Measurements from ENCODE around the gene GNG10. TPM values are rescaled to one million over a fixed set of nuclear protein-coding genes. Genes with fewer than 3 reads are reported as not detected.

The GNG10 gene
- 88.7 and 90.4 TPM in 2 replicates for total RNA-seq

DNA sequence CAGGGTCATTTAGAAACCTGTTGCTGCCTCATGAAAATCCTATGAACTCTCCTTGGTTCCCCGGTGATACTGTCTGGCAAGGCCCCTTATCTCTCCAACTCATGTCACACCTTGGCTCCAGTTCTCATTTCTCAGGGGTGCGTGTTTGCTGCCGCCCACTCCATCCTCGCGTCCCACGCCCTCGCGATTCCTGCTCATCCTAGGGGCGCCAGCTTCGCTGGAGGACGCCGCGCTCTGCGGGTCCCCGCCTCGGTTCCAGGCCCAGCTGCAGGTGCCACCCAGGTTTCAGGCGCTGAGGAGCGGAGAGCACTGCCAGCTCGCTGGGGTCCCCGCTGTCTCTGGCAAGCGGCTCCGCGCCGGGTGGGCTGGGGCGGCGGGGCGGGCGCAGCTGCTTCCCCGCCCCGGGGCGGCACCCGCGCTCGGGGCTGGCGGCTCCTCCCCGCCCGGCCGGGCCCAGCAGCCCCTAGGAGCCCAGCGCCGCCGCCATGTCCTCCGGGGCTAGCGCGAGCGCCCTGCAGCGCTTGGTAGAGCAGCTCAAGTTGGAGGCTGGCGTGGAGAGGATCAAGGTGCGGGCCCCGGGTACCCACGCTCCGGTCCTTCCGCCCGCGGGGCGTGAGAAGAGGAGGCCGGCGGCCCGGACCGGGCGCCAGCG lies at the start of gene GNG10:
TSS of gene GNG10 (plus strand) at position 456 of the 652 bp plus-strand sequence. CDS start at position 486, 30 bp downstream.

DNA sequence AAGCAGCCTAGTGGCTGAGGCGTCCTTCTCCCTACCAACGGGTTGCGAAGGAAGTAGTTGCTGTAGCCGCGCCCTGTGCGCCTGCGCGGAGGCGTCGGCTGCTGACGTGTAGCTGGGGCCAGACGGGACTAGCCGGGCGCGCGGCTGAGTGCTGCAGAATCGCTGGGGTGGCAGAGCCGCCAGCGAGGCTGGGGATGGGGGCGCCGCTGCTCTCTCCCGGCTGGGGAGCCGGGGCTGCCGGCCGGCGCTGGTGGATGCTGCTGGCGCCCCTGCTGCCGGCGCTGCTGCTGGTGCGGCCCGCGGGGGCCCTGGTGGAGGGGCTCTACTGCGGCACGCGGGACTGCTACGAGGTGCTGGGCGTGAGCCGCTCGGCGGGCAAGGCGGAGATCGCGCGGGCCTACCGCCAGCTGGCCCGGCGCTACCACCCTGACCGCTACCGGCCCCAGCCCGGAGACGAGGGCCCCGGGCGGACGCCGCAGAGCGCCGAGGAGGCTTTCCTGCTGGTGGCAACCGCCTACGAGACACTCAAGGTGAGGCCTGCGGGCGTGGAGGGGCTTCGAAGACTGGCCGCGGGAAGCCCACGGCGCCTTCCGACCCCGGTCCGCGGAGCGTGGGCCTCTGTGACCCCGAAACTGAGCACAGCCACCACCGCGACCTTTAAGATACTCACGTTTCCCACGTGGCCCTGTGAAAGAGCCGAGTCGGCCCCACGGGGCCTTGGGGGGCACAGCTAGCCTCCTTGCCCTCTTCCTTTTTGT lies 30.0 kb upstream of the GNG10 start, which contains the start of gene DNAJC25:
TSS of gene DNAJC25 (plus strand) at position 121 of the 758 bp plus-strand sequence. CDS start at position 195, 74 bp downstream.

Other genes starting within 250 kb of the GNG10 start
- 124 and 125 TPM in 2 replicates for gene ECPAS, start 177.2 kb upstream of the GNG10 start, total RNA-seq
- gene ZNF483, start 136.4 kb upstream of the GNG10 start, total RNA-seq, result 1.9 and 2.9 TPM in 2 replicates
- 57.4 and 146 TPM in 2 replicates for gene PTGR1, start 62.0 kb upstream of the GNG10 start, total RNA-seq
- 5.8 and 6.4 TPM in 2 replicates for gene DNAJC25, start 30.3 kb upstream of the GNG10 start, total RNA-seq
- gene SHOC1, start 133.3 kb downstream of the GNG10 start, total RNA-seq, result not detected in 2 replicates
- gene UGCG, start 235.2 kb downstream of the GNG10 start, total RNA-seq, result 46.1 and 46.6 TPM in 2 replicates

Measured in thoracic aorta endothelial cell (primary cell).